HG03025 (cell line): ENCODE measurements around the gene ACVR1B.

Experiments
- ATAC-seq: cut with Tn5 transposase; IDR thresholded peaks from one replicate; pipeline ENCODE4 v1.9.1; 2021; ENCODE audit warnings: mild to moderate bottlenecking, moderate library complexity; ENCODE audit not compliant: unreplicated experiment, low FRiP score

ACVR1B gene

GRCh38 chr12:51915951-51916350 is 35.5 kb upstream of the ACVR1B start:
- no peak for ATAC-seq

GRCh38 chr12:51917041-51917590 is 34.4 kb upstream of the ACVR1B start:
- ATAC-seq, result no peak

- ATAC-seq, result no peak
Measured at GRCh38 chr12:51917746-51918453, 33.6 kb upstream of the ACVR1B start.

- ATAC-seq, result no peak
Measured at GRCh38 chr12:51920046-51920445, 31.5 kb upstream of the ACVR1B start.

GRCh38 chr12:51921017-51921725 is 30.3 kb upstream of the ACVR1B start:
- ATAC-seq, result no peak

- ATAC-seq, result no peak
Measured at GRCh38 chr12:51922146-51922545, 29.4 kb upstream of the ACVR1B start.

GRCh38 chr12:51922762-51923505 is 28.6 kb upstream of the ACVR1B start:
- ATAC-seq, result no peak

GRCh38 chr12:51923506-51924365 is 27.8 kb upstream of the ACVR1B start:
- no peak for ATAC-seq

GRCh38 chr12:51924551-51925319 is 26.8 kb upstream of the ACVR1B start:
- ATAC-seq, result peak; percentile 56

GRCh38 chr12:51925346-51926063 is 26.0 kb upstream of the ACVR1B start:
- ATAC-seq, result no peak

GRCh38 chr12:51926064-51926632 is 25.4 kb upstream of the ACVR1B start:
- ATAC-seq, result no peak

GRCh38 chr12:51926718-51927117 is 24.8 kb upstream of the ACVR1B start:
- no peak for ATAC-seq

GRCh38 chr12:51932218-51933076 is 19.1 kb upstream of the ACVR1B start:
- no peak for ATAC-seq

GRCh38 chr12:51934080-51934479 is 17.4 kb upstream of the ACVR1B start:
- ATAC-seq, result no peak

GRCh38 chr12:51937926-51938325 is 13.6 kb upstream of the ACVR1B start:
- no peak for ATAC-seq

- ATAC-seq, result no peak
Measured at GRCh38 chr12:51938726-51939125, 12.8 kb upstream of the ACVR1B start.

- no peak for ATAC-seq
Measured at GRCh38 chr12:51941011-51941581, 10.4 kb upstream of the ACVR1B start.
